Ishikawa (cell line): ENCODE data around the gene CABLES1.

Experiments
- CEBPB ChIP-seq: IDR thresholded peaks from 2 replicates; pipeline ENCODE4 v1.6.1; 2012
- CREB1 ChIP-seq: IDR thresholded peaks from 2 replicates; pipeline ENCODE4 v1.6.1; 2012; ENCODE audit warnings: low read depth
- EGR1 ChIP-seq: IDR thresholded peaks from 2 replicates; pipeline ENCODE4 v1.6.1; 2012
- EP300 ChIP-seq: IDR thresholded peaks from 2 replicates; pipeline ENCODE4 v1.6.1; 2012; ENCODE audit warnings: borderline replicate concordance
- NFIC ChIP-seq: IDR thresholded peaks from 2 replicates; pipeline ENCODE4 v1.6.1; 2012
- RAD21 ChIP-seq: IDR thresholded peaks from 2 replicates; pipeline ENCODE4 v1.6.1; 2012; ENCODE audit warnings: low read depth
- TAF1 ChIP-seq: IDR thresholded peaks from 2 replicates; pipeline ENCODE4 v1.6.1; 2012; ENCODE audit warnings: low read depth, mild to moderate bottlenecking
- TEAD4 ChIP-seq: IDR thresholded peaks from 2 replicates; pipeline ENCODE4 v1.6.1; 2012
- YY1 ChIP-seq: IDR thresholded peaks from 2 replicates; pipeline ENCODE4 v1.6.1; 2012; ENCODE audit warnings: low read depth
- TF ChIP-seq, protein P1 (sequence below): IDR thresholded peaks from 2 replicates; pipeline ENCODE4 v1.6.1; 2012; ENCODE audit warnings: low read depth, mild to moderate bottlenecking
- TF ChIP-seq, protein P2 (sequence below): IDR thresholded peaks from 2 replicates; pipeline ENCODE4 v1.6.1; 2012

DNA sequence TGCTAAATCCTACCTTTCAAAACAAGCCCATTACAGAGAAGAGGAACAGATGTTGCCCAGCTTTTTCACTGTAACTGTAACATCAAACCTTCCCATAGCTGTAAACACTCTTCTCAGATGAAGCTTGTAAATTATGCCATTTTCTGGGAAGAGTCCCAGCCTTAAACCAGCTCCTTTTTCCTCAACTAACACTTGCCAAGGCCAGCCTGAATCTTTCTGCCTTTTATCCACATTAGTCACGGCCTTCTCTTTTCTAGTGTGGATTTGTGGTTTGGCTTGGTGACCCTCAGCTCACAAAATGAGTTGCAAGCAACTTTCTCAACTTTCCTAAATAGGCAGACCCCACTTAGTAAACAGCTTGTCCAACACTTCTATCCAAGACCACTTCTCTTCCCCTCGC is 90.2 kb downstream of the CABLES1 start:
- TF ChIP-seq NFIC (no peak), TEAD4 (no peak), EGR1 (no peak), RAD21 (no peak), TAF1 (no peak), CEBPB (no peak), YY1 (no peak), CREB1 (no peak), EP300 (no peak)
- TF ChIP-seq, protein P1, sequence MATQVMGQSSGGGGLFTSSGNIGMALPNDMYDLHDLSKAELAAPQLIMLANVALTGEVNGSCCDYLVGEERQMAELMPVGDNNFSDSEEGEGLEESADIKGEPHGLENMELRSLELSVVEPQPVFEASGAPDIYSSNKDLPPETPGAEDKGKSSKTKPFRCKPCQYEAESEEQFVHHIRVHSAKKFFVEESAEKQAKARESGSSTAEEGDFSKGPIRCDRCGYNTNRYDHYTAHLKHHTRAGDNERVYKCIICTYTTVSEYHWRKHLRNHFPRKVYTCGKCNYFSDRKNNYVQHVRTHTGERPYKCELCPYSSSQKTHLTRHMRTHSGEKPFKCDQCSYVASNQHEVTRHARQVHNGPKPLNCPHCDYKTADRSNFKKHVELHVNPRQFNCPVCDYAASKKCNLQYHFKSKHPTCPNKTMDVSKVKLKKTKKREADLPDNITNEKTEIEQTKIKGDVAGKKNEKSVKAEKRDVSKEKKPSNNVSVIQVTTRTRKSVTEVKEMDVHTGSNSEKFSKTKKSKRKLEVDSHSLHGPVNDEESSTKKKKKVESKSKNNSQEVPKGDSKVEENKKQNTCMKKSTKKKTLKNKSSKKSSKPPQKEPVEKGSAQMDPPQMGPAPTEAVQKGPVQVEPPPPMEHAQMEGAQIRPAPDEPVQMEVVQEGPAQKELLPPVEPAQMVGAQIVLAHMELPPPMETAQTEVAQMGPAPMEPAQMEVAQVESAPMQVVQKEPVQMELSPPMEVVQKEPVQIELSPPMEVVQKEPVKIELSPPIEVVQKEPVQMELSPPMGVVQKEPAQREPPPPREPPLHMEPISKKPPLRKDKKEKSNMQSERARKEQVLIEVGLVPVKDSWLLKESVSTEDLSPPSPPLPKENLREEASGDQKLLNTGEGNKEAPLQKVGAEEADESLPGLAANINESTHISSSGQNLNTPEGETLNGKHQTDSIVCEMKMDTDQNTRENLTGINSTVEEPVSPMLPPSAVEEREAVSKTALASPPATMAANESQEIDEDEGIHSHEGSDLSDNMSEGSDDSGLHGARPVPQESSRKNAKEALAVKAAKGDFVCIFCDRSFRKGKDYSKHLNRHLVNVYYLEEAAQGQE = no peak
- TF ChIP-seq, protein P2, sequence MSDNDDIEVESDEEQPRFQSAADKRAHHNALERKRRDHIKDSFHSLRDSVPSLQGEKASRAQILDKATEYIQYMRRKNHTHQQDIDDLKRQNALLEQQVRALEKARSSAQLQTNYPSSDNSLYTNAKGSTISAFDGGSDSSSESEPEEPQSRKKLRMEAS = no peak
